ENCODE measurements around the gene GAB2.

The GAB2 gene

GRCh38 chr11:78457448-78457847, 39.8 kb upstream of the GAB2 start:
- no peak for DNase-seq
- Histone ChIP-seq H3K27me3 (no peaks in the 10 kb centered on the region), H3K36me3 (peaks cover 46% of the 10 kb centered on the region), H3K4me1 (peaks cover 5% of the 10 kb centered on the region; the same call in 1 of the 2 replicates), H3K4me3 (ENCODE audit: low read depth, low read length) (no peak overlapping the region), H3K9me3 (no peaks in the 10 kb centered on the region)
- TF ChIP-seq CTCF (IDR thresholded peaks at IDR 0.05; ENCODE audit: low read depth, low read length), result no peak

- Histone ChIP-seq H3K36me3 (peaks cover 22% of the 10 kb centered on the region), H3K4me1 (peaks cover 5% of the 10 kb centered on the region; the same call in 1 of the 2 replicates), H3K27me3 (no peaks in the 10 kb centered on the region), H3K9me3 (no peaks in the 10 kb centered on the region), H3K4me3 (ENCODE audit: low read depth, low read length) (no peak overlapping the region)
- no peak for TF ChIP-seq CTCF (IDR thresholded peaks at IDR 0.05; ENCODE audit: low read depth, low read length)
- DNase-seq, result no peak
Observed at GRCh38 chr11:78453140-78453935, 35.7 kb upstream of the GAB2 start.

GRCh38 chr11:78451371-78452150, 33.9 kb upstream of the GAB2 start:
- no peak overlapping the region for H3K4me3 ChIP-seq (ENCODE audit: low read depth, low read length)
- no peaks in the 10 kb centered on the region for H3K9me3 ChIP-seq
- H3K36me3 ChIP-seq, result peaks cover 16% of the 10 kb centered on the region
- no peak for DNase-seq
- no peaks in the 10 kb centered on the region for H3K27me3 ChIP-seq
- no peak for TF ChIP-seq CTCF (IDR thresholded peaks at IDR 0.05; ENCODE audit: low read depth, low read length)
- peaks cover 5% of the 10 kb centered on the region; the same call in 1 of the 2 replicates for H3K4me1 ChIP-seq

GRCh38 chr11:78450866-78451265, 33.2 kb upstream of the GAB2 start:
- no peak for TF ChIP-seq CTCF (IDR thresholded peaks at IDR 0.05; ENCODE audit: low read depth, low read length)
- peaks cover 3% of the 10 kb centered on the region; the same call in 1 of the 2 replicates for H3K4me1 ChIP-seq
- no peak for DNase-seq
- H3K9me3 ChIP-seq, result no peaks in the 10 kb centered on the region
- H3K27me3 ChIP-seq, result no peaks in the 10 kb centered on the region
- H3K36me3 ChIP-seq, result peaks cover 10% of the 10 kb centered on the region
- no peak overlapping the region for H3K4me3 ChIP-seq (ENCODE audit: low read depth, low read length)

GRCh38 chr11:78449866-78450265, 32.2 kb upstream of the GAB2 start:
- no peak for TF ChIP-seq CTCF (IDR thresholded peaks at IDR 0.05; ENCODE audit: low read depth, low read length)
- H3K4me1 ChIP-seq, result peaks cover 3% of the 10 kb centered on the region; the same call in 1 of the 2 replicates
- no peaks in the 10 kb centered on the region for H3K27me3 ChIP-seq
- no peak for DNase-seq
- no peak overlapping the region for H3K4me3 ChIP-seq (ENCODE audit: low read depth, low read length)
- no peaks in the 10 kb centered on the region for H3K9me3 ChIP-seq
- H3K36me3 ChIP-seq, result peaks cover 10% of the 10 kb centered on the region
